HG03103 (cell line): Measurements from ENCODE around the gene MLST8.
"Not testable (repeated sequence)": the region's sequence is repeated elsewhere in the genome, so short reads cannot be mapped to it uniquely, and the experiment has no call there.

Source experiments
- ATAC-seq: cut with Tn5 transposase; IDR thresholded peaks from one replicate; pipeline ENCODE4 v1.9.1; 2021; ENCODE audit warnings: low read depth; ENCODE audit not compliant: unreplicated experiment

The MLST8 gene

DNA sequence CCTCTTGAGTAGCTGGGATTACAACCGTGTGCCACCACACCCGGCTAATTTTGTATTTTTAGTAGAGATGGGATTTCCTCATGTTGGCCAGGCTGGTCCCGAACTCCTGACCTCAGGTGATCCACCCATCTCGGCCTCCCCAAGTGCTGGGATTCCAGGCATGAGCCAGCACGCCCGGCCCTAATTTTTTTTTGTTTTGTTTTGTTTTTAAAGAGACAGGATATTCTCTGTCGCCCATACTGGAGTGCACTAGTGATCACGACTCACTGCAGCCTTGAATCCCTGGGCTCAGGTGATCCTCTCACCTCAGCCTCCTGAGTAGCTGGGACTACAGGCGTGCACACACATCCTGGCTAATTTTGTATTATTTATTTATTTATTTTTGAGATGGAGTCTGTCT lies 35.1 kb downstream of the MLST8 start:
- not testable (repeated sequence) for ATAC-seq

- ATAC-seq = no peak
Observed at GRCh38 chr16:2242598-2242997, 37.3 kb downstream of the MLST8 start.

DNA sequence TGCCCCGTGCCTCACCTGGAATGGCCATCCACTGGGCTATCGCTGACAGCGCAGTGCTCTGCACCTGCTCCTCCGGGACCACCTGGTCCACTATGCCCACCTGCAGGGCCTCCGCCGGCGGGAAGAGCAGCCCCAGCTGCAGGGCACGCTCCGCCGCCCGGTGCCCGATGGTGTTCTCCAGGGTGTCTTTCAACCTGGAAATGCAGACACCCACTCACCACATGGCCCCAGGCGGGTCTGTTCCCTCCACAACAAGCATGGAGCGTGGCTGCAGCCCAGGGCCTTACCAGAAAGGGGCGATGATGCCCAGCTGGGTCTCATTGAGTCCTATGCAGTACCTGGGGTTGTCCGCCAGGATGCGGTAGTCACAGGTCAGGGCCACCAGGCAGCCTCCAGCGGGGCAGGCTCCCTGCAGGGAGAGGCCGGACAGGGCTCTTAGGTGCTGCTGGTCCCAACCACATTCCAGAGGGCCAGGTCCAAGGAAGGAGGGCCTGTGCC lies 37.8 kb downstream of the MLST8 start:
- no peak for ATAC-seq

- no peak for ATAC-seq
Observed at GRCh38 chr16:2243781-2244180, 38.5 kb downstream of the MLST8 start.

DNA sequence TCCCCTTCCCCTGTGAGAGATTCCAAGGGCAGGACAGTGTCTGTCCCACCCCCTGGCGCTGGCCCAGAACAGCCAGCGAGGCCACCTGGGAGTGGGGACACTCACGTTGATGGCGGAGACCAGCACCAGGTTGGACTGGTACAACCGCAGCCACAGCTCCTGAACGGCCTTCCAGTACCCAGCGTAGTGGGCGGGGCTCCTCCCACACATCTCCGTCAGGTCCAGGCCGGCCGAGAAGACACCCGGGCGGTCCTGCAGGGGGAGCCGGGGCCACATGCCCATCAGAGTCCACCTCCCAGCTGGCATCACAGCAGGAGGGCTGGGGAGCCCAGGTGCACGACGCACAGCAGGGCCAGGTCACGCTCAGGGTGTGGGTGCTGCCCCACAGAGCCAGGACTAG lies 39.0 kb downstream of the MLST8 start:
- ATAC-seq = no peak

DNA sequence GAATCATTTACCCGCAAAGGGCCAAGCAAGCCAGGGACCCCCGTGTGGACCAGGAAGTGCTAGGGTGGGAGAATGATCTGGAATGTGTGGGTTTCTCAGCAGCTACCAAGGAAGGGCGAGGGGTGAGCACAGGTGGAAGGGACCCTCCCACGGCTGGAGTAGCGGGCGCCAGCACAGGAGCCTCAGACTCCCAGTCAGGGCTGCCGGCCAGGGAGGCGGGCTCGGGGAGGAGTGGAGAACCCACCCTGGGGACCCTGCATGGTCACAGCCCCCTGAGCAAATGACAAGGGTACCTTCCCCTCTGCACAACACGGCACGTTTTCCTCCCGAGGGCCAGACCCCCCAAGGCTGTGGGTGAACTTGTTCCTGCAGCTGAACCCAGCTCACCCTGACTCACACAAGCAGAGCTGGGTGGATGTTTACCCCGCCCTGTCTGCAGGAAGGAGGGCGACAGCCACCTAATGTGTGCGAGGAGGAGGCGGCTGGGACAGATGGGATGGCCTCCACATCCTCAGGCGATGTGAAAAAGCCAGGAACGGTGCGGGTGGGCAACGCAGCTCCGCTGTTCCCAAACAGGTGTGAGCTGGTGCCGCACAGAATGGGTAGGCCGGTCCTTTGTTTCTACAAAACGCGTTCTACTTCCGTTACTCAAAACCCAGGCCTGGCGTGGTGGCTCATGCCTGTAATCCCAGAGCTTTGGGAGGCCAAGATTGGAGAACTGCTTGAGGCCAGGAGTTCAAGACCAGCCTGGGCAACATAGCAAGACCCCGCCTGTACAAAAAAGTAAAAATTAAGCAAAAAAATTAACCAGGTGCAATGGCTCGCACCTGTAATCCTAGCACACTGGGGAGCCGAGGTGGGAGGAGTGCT lies 39.9 kb downstream of the MLST8 start:
- ATAC-seq = no peak

GRCh38 chr16:2246301-2246885 lies 41.1 kb downstream of the MLST8 start:
- no peak for ATAC-seq

- ATAC-seq = no peak
Observed at GRCh38 chr16:2250652-2251295, 45.5 kb downstream of the MLST8 start.

DNA sequence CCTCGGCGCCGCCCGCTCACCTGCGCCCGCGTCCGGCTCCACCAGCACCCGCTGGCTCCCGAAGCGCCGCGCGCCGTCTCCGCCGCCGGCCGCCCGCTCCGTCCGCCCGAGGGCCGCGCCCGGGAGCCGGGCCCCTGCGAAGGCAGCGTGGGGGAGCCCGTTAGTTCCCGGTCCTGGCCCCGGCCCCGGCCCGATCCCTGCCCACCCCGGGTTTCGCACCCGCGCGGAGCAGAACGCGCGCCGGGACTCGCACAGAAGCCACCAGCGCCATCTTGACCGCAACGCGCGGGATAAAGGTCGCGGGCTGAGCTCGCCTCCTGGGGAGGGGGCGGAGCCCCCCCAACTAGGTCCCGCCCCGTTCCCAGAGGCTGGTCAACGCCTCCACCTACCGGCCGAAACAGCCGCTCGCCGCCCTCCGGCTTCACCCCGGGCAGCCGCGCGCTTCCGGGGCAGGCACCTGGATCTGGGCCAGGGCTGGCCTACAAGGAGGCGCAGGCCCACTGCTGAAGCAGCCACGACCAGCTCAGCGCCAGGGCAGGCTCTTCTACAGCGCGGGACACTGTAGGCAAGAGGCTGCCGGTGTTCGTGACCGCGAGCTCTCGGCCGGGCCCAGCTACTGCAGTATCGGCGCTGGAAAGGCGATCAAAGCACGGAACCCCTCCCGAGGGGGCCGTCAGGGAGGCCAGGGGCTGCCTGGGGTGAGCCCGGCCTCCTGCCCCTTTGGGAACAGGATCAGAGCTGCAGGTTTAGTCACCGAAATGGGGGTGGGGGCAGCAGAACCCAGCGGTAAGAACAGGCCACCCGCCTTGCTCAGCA lies 46.2 kb downstream of the MLST8 start, which contains the start of gene ECI1:
Gene ECI1, minus strand, starts transcription at position 292 of the 816 bp plus-strand sequence. Its CDS starts 21 bp downstream, at position 271.
- peak; percentile 80 for ATAC-seq

DNA sequence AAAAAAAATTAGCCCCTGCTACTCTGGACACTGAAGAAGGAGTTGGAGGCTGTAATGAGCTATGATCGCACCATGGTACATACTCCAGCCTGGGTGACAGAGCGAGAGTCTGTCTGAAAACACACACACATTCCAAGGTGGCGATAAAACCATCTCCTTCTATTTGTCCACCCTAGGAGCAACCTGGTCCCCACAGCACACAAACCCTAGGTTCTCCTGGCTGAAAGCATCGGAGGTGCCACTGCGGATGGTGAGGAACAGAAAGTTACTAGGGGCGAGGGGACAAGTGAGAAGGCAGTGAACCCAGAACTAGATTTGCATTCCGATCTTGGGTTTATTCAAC lies 47.5 kb downstream of the MLST8 start:
- ATAC-seq = no peak

GRCh38 chr16:2253293-2253692 lies 48.0 kb downstream of the MLST8 start:
- ATAC-seq = no peak

- no peak for ATAC-seq
Observed at GRCh38 chr16:2256531-2257140, 51.4 kb downstream of the MLST8 start.

DNA sequence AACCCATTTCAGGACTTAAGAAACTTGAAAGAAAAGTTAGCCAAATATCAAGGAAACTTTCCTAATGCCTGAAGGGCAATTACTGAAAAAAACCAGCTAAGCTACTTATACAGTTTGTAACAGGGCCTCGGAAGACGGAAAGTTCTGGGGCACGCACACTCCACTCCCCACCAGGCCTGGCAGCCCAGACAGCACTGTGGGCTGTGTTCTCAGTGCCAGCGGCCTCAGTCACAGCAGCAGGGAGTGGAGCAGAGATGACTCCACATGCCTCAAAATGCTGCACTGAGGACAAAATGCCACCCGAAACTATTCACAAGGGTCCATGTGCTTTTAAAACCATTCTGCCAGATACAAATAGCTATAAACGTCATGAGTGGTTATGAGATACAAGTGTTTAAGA lies 52.5 kb downstream of the MLST8 start:
- ATAC-seq = no peak

DNA sequence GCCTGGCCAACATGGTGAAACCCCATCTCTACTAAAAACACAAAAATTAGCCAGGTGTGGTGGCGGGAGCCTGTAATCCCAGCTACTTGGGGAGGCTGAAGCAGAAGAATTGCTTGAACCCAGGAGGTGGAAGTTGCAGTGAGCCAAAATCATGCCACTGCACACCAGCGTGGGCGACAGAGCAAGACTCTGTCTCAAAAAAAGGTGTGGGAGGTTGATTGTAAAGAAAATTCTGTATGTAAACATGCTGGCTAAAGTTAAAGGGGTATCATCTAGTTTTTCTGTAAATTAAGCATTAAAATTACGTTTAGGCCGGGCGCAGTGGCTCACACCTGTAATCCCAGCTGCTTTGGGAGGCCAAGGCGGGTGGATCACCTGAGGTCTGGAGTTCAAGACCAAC lies 53.3 kb downstream of the MLST8 start:
- ATAC-seq = not testable (repeated sequence)
